Thoracic aorta (tissue), 2 donors: ENCODE measurements around the gene FAM131C. TPM values are rescaled to one million over a fixed set of nuclear protein-coding genes. Genes with fewer than 3 reads are reported as not detected.
"Not testable (repeated sequence)": the region's sequence is repeated elsewhere in the genome, so short reads cannot be mapped to it uniquely, and the experiment has no call there.

Experiments
- ATAC-seq: fragments of 150-250 bp; one replicate; pipeline ENCODE4 v1.8.0; 2017; ENCODE audit warnings: low read depth; ENCODE audit not compliant: insufficient number of reproducible peaks, low FRiP score
- DNase-seq: peaks from one replicate; pipeline ENCODE4 v3.0.0-alpha.2; 2020; ENCODE audit warnings: low spot score
- H3K27ac ChIP-seq, 2 donors: fragments of 200-600 bp; sonication (generic); 1 replicate in 1 of 2; 2 replicates in 1 of 2; pipeline ENCODE4 v1.5.1; 2016; ENCODE audit warnings: mild to moderate bottlenecking in 2 of 2, moderate library complexity in 2 of 2
- H3K27me3 ChIP-seq: fragments of 200-600 bp; sonication (generic); replicated peaks from 2 replicates; pipeline ENCODE4 v1.6.0; 2016; ENCODE audit warnings: mild to moderate bottlenecking; ENCODE audit not compliant: insufficient read depth
- H3K36me3 ChIP-seq: fragments of 200-600 bp; sonication (generic); one replicate; pipeline ENCODE4 v1.5.1; 2016
- H3K4me1 ChIP-seq, 2 donors: fragments of 200-600 bp; sonication (generic); 1 replicate in 1 of 2; 2 replicates in 1 of 2; pipeline versions ENCODE4 v1.5.1 to v1.6.0; 2016; ENCODE audit warnings: low read depth in 2 of 2, mild to moderate bottlenecking in 1 of 2; ENCODE audit not compliant: control insufficient read depth in 1 of 2
- H3K4me3 ChIP-seq: fragments of 200-600 bp; sonication (generic); 2 replicates; pipeline ENCODE4 v1.5.1; 2016; ENCODE audit warnings: mild to moderate bottlenecking
- H3K9me3 ChIP-seq: fragments of 200-600 bp; sonication (generic); 2 replicates; pipeline ENCODE4 v1.5.1; 2016
- CTCF ChIP-seq: fragments of 200-600 bp; sonication (generic); IDR thresholded peaks from one replicate; pipeline ENCODE4 v1.5.1; 2019; ENCODE audit warnings: antibody characterized with exemption
- total RNA-seq, 2 donors: library from RNA; depleted of rRNA; stranded (reverse); fragments of >200 nt; gene quantifications; one replicate each; pipeline versions ENCODE4 v1.1.0 to v1.2.3, GENCODE V29; 2016

The FAM131C gene
- total RNA-seq, 2 donors from 2014 or later, result not detected

GRCh38 chr1:16026723-16027484 lies 46.5 kb downstream of the FAM131C start:
- TF ChIP-seq CTCF, result no peak
- Histone ChIP-seq H3K27ac (no peak overlapping the region), H3K4me3 (peak overlapping the region; percentile 46)

DNA sequence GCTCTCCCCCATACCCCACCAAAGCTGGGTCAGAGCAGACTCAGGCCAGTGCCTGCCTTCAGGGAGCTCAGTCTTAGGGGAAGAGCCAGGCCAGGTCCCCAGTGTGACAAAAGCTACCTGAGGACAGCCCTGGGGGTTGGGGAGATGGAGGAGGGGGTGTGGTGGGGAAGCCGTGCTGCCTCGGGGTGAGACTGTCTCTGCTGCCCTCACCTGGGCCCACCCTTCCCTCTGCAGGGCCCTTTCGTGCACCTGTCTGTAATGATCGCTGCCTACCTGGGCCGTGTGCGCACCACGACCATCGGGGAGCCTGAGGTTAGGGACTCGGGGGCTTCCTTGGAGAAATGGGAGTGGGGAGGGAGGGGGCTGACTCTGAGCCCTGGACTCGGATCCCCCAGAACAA lies 47.1 kb downstream of the FAM131C start:
- ATAC-seq, H3K36me3 ChIP-seq, DNase-seq, H3K27me3 ChIP-seq, H3K27ac ChIP-seq, H3K9me3 ChIP-seq, H3K4me1 ChIP-seq, H3K4me3 ChIP-seq: not testable (repeated sequence)

More at GRCh38 chr1:16026723-16027484, 46.5 kb downstream of the FAM131C start:
- Histone ChIP-seq H3K36me3 (no peaks in the 10 kb centered on the region), H3K9me3 (no peaks in the 10 kb centered on the region), H3K4me1 (peaks cover 8% of the 10 kb centered on the region in 2 donors), H3K27me3 (no peaks in the 10 kb centered on the region)
- ATAC-seq, result no peak
- no peak for DNase-seq

- Histone ChIP-seq H3K4me1 (peaks cover 23 to 33% of the 10 kb centered on the region in 2 donors), H3K36me3 (no peaks in the 10 kb centered on the region), H3K27ac (no peak overlapping the region), H3K4me3 (no peak overlapping the region), H3K27me3 (no peaks in the 10 kb centered on the region), H3K9me3 (no peaks in the 10 kb centered on the region)
- no peak for DNase-seq
- TF ChIP-seq CTCF, result no peak
- no peak for ATAC-seq
Measured at GRCh38 chr1:16023050-16023653, 50.3 kb downstream of the FAM131C start.

DNA sequence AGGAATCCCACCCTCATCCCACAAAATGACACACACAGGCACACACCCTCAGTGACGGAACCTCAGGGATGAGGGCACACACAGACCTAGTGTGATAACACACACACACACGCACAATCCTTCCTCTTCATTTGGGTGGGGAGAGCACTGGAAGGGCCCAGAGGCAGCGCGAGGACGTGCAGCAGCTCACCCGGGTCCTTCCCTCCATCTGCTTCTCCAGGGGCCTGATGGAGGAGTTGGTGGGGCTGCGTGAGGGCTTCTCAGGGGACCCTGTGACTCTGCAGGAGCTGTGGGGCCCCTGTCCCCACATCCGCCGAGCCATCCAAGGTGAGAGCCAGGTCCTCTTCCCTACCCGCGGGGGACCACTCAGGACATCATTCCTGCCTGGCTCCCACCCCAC lies 51.1 kb downstream of the FAM131C start:
- Histone ChIP-seq H3K27me3 (no peaks in the 10 kb centered on the region), H3K27ac (no peak overlapping the region), H3K9me3 (no peaks in the 10 kb centered on the region), H3K4me3 (no peak overlapping the region), H3K4me1 (peaks cover 23 to 34% of the 10 kb centered on the region in 2 donors), H3K36me3 (no peaks in the 10 kb centered on the region)
- ATAC-seq (no peak), DNase-seq (no peak)
- no peak for TF ChIP-seq CTCF

DNA sequence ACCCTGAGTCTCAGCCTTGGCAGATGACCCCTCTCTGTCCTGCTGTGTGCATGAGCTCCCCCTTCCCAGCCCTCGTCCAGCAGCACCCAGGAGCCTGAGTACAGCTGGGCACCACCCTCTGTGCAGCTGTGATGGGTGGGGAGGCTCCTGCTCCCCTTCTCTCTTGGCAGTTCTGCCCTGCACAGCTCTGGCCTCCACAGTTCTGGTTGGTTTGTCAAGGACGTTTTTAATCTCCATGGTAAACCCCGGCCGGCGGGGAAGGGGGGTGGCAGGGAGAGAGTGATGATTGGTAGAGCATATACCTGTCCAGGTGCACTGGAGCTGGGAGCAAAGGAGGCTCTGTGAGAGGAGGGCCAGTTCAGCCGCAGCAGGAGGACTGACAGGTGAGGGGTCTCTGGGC lies 51.8 kb downstream of the FAM131C start, which contains the start of gene CLCNKA:
TSS of gene CLCNKA (plus strand) at position 356 of the 400 bp plus-strand sequence. CDS start 584 bp downstream, outside the sequence.
- no peak for TF ChIP-seq CTCF
- H3K4me1 ChIP-seq, result peaks cover 16 to 34% of the 10 kb centered on the region in 2 donors
- H3K27ac ChIP-seq, result peak within 1 kb of the TSS; percentile 15 to 100
- DNase-seq, result no peak
- no peaks in the 10 kb centered on the region for H3K36me3 ChIP-seq
- no peak for ATAC-seq
- H3K4me3 ChIP-seq, result no peak within 1 kb of the TSS
- H3K27me3 ChIP-seq, result no peaks in the 10 kb centered on the region
- no peaks in the 10 kb centered on the region for H3K9me3 ChIP-seq

- H3K4me3 ChIP-seq, ATAC-seq, DNase-seq, H3K9me3 ChIP-seq, H3K27me3 ChIP-seq, H3K36me3 ChIP-seq: not testable (repeated sequence)
- peaks cover 15 to 39% of the 10 kb centered on the region in 2 donors for H3K4me1 ChIP-seq
- H3K27ac ChIP-seq, result peak overlapping the region; percentile 97 to 100
Measured at GRCh38 chr1:16020878-16021277, 52.6 kb downstream of the FAM131C start.
